ENCODE data around the gene GPRIN3.

DNA sequence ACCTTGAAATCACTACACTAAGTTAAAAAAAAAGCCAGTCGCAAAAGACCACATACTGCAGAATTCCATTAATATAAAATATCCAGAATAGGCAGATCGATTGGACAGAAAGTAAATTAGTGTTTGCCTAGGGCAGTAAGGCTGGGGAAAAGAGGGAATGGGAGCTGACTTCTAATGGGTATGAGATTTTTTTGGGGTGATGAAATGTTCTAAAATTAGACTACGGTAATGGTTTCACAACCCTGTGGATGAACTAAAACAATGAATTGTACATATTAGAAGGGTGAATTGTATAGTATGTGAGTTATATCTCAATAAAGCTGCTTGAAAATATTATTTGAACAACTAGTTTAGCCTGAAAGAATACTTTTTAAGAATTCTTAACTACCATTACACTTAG is 6.7 kb upstream of the GPRIN3 start:
- TF ChIP-seq, protein P1, sequence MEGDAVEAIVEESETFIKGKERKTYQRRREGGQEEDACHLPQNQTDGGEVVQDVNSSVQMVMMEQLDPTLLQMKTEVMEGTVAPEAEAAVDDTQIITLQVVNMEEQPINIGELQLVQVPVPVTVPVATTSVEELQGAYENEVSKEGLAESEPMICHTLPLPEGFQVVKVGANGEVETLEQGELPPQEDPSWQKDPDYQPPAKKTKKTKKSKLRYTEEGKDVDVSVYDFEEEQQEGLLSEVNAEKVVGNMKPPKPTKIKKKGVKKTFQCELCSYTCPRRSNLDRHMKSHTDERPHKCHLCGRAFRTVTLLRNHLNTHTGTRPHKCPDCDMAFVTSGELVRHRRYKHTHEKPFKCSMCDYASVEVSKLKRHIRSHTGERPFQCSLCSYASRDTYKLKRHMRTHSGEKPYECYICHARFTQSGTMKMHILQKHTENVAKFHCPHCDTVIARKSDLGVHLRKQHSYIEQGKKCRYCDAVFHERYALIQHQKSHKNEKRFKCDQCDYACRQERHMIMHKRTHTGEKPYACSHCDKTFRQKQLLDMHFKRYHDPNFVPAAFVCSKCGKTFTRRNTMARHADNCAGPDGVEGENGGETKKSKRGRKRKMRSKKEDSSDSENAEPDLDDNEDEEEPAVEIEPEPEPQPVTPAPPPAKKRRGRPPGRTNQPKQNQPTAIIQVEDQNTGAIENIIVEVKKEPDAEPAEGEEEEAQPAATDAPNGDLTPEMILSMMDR (CRISPR knock-in tag; IDR thresholded peaks at IDR 0.05), result no peak
- TF ChIP-seq, protein P2, sequence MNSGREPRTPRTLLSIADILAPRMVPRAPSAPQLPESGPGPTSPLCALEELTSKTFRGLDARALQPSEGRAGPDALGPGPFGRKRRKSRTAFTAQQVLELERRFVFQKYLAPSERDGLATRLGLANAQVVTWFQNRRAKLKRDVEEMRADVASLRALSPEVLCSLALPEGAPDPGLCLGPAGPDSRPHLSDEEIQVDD (CRISPR knock-in tag; IDR thresholded peaks at IDR 0.05; ENCODE audit: borderline replicate concordance), result no peak
- TF ChIP-seq STAG1 (CRISPR knock-in tag; IDR thresholded peaks at IDR 0.05) (no peak), ZNF274 (CRISPR knock-in tag; IDR thresholded peaks at IDR 0.05) (no peak), FOXO1 (CRISPR knock-in tag; IDR thresholded peaks at IDR 0.05) (no peak), ZNF33A (CRISPR knock-in tag; IDR thresholded peaks at IDR 0.05; ENCODE audit: borderline replicate concordance) (no peak), SP1 (IDR thresholded peaks at IDR 0.05) (no peak), SP1 (CRISPR knock-in tag; IDR thresholded peaks at IDR 0.05) (no peak), ZNF891 (CRISPR knock-in tag; IDR thresholded peaks at IDR 0.05) (no peak), HDAC6 (IDR thresholded peaks at IDR 0.05; ENCODE audit: low read depth, low read length) (no peak), TSC22D2 (CRISPR knock-in tag; IDR thresholded peaks at IDR 0.05; ENCODE audit: borderline replicate concordance) (no peak), HDAC2 (CRISPR knock-in tag; IDR thresholded peaks at IDR 0.05) (no peak)
- TF ChIP-seq, protein P3, sequence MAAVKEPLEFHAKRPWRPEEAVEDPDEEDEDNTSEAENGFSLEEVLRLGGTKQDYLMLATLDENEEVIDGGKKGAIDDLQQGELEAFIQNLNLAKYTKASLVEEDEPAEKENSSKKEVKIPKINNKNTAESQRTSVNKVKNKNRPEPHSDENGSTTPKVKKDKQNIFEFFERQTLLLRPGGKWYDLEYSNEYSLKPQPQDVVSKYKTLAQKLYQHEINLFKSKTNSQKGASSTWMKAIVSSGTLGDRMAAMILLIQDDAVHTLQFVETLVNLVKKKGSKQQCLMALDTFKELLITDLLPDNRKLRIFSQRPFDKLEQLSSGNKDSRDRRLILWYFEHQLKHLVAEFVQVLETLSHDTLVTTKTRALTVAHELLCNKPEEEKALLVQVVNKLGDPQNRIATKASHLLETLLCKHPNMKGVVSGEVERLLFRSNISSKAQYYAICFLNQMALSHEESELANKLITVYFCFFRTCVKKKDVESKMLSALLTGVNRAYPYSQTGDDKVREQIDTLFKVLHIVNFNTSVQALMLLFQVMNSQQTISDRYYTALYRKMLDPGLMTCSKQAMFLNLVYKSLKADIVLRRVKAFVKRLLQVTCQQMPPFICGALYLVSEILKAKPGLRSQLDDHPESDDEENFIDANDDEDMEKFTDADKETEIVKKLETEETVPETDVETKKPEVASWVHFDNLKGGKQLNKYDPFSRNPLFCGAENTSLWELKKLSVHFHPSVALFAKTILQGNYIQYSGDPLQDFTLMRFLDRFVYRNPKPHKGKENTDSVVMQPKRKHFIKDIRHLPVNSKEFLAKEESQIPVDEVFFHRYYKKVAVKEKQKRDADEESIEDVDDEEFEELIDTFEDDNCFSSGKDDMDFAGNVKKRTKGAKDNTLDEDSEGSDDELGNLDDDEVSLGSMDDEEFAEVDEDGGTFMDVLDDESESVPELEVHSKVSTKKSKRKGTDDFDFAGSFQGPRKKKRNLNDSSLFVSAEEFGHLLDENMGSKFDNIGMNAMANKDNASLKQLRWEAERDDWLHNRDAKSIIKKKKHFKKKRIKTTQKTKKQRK (IDR thresholded peaks at IDR 0.05; ENCODE audit: low read length), result no peak

Measured in HepG2 (cell line).